ENCODE results near the gene VAV3. TPM values are rescaled to one million over a fixed set of nuclear protein-coding genes. Genes with fewer than 3 reads are reported as not detected.
"Not testable (repeated sequence)": the region's sequence is repeated elsewhere in the genome, so short reads cannot be mapped to it uniquely, and the experiment has no call there.

The VAV3 gene
- polyA plus RNA-seq, 1 donor = 18.3 TPM

DNA sequence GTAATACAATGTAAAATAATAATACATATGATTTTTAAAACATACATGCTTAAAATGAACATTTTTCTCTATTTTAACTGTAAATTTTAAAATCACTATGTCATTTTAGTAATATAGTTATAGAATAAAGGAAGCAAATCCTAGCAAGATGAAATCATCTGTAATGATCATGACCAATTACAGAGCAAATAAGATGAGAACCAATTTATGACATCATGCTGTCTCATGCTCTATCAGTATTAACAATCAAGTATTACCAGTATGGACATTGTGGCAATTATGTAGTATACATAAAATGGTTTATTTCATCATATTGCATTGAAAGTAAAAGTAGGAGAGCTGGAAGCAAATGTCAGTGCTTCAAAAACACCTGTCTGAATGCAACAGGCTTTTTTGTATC lies 255.0 kb downstream of the VAV3 start:
- Histone ChIP-seq H3K4me1 (ENCODE audit: control insufficient read depth, insufficient read depth, low read length) (no peaks in the 10 kb centered on the region), H3K27ac (ENCODE audit: low read length) (no peak overlapping the region), H3K27me3 (ENCODE audit: control insufficient read depth, insufficient read depth, low read length) (no peaks in the 10 kb centered on the region)

DNA sequence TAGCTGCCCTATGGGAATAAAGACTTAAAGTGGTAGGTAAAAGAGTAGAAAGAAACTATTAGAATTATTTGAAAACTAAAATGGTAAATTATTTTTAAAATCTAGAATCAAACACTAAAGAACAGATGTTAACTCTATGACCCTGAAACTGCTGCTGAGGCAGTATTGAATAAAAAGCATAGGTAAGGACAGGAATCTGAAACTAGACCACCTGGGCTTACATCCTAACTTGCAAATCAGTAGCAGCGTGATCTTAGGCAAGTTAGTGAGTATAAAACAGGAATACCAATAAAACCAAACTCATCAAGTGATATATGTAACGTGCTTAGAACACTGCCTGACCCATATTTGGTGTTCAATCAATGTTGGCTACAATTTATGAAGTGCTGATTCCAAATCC lies 257.9 kb downstream of the VAV3 start:
- Histone ChIP-seq H3K27ac (ENCODE audit: low read length) (no peak overlapping the region), H3K4me3 (ENCODE audit: low read length) (no peak overlapping the region), H3K4me1 (ENCODE audit: control insufficient read depth, insufficient read depth, low read length) (no peaks in the 10 kb centered on the region), H3K9me3 (ENCODE audit: control insufficient read depth, low read depth, low read length) (no peaks in the 10 kb centered on the region), H3K36me3 (ENCODE audit: control insufficient read depth, insufficient read depth, low read length) (no peaks in the 10 kb centered on the region), H3K27me3 (ENCODE audit: control insufficient read depth, insufficient read depth, low read length) (no peaks in the 10 kb centered on the region)
- WGBS (ENCODE audit: insufficient coverage, low lambda C conversion rate) = no CpG with 5 or more reads among the region's 2 CpGs
- DNase-seq = no peak

More for the DNA sequence above, 255.0 kb downstream of the VAV3 start:
- Histone ChIP-seq H3K4me3 (ENCODE audit: low read length) (no peak overlapping the region), H3K9me3 (ENCODE audit: control insufficient read depth, low read depth, low read length) (no peaks in the 10 kb centered on the region), H3K36me3 (ENCODE audit: control insufficient read depth, insufficient read depth, low read length) (no peaks in the 10 kb centered on the region)
- no peak for DNase-seq

DNA sequence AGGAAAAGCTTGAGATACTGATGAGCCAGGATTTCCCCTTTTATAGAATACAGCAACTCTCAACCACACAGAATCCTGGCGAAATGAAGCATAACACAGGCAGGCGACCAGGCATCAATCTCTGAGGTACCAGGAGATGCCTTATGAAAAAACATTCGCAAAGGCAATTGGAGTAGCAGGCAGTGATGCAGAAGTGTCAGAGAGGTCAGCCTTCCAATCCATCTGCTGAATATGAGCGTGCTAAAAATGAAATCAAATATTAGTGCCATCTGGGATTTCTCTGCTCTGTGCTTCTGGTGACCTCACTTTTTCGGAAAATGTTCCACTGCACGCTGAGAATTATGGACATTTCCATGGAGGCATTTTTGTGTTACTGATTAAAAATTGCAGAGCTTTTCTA lies 258.8 kb downstream of the VAV3 start:
- Histone ChIP-seq H3K27ac (ENCODE audit: low read length) (no peak overlapping the region), H3K36me3 (ENCODE audit: control insufficient read depth, insufficient read depth, low read length) (no peaks in the 10 kb centered on the region), H3K4me3 (ENCODE audit: low read length) (no peak overlapping the region), H3K4me1 (ENCODE audit: control insufficient read depth, insufficient read depth, low read length) (no peaks in the 10 kb centered on the region), H3K9me3 (ENCODE audit: control insufficient read depth, low read depth, low read length) (no peaks in the 10 kb centered on the region), H3K27me3 (ENCODE audit: control insufficient read depth, insufficient read depth, low read length) (no peaks in the 10 kb centered on the region)
- 86% methylated on average over 2 of the region's 6 CpGs for WGBS (ENCODE audit: insufficient coverage, low lambda C conversion rate)
- DNase-seq = no peak

DNA sequence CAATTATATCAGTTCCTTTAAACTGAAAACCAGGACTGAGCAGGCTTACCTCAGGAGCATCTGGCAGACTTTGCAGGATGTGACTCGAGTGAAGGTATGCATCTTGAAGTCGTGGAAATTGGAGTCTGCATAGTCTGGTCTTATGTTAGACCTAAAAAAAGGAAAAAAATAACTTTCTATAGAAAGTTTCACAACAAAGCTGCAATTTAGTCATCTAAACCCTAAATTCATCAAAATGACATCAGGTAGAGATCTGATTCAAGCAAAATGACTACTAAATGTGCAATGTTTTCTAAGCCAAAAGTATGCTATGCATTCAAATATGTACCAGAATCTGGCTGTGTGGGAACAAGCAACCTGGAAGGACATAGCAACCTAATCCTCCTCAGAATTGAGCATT lies 260.1 kb downstream of the VAV3 start:
- no peak overlapping the region for H3K4me3 ChIP-seq (ENCODE audit: low read length)
- no peak overlapping the region for H3K27ac ChIP-seq (ENCODE audit: low read length)
- no peaks in the 10 kb centered on the region for H3K4me1 ChIP-seq (ENCODE audit: control insufficient read depth, insufficient read depth, low read length)
- no peaks in the 10 kb centered on the region for H3K36me3 ChIP-seq (ENCODE audit: control insufficient read depth, insufficient read depth, low read length)
- no peak for DNase-seq
- no peaks in the 10 kb centered on the region for H3K27me3 ChIP-seq (ENCODE audit: control insufficient read depth, insufficient read depth, low read length)
- no CpG with 5 or more reads among the region's 2 CpGs for WGBS (ENCODE audit: insufficient coverage, low lambda C conversion rate)
- H3K9me3 ChIP-seq (ENCODE audit: control insufficient read depth, low read depth, low read length) = no peaks in the 10 kb centered on the region

DNA sequence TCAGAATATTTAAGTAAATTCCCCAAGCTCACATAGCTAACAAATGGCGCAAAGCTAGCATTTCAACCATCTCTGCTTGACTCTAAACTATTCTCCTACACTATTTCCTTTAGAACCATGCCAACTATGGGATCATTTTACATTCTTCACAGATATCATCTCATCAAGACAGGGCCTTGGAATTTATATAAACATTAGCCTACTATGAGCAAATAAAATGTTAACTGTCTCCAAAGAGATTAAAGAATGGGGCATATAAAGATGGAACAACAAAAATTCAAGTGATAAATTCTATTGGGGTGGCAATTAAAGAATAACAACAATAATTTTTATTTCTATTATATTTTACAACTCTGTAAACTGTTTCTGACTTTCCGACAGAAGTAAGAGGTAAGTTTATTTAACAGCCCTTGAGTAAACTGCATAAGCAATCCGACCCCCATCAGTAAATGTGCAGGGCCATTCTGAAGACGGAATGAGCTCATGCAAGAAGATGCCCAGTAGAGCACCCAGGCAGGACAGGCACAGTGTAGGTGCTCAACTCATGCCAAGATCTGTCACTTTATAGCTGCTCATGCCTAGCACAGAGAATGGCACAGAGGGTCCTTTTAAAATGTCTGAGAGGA lies 261.9 kb downstream of the VAV3 start:
- Histone ChIP-seq H3K36me3 (ENCODE audit: control insufficient read depth, insufficient read depth, low read length) (no peaks in the 10 kb centered on the region), H3K4me1 (ENCODE audit: control insufficient read depth, insufficient read depth, low read length) (no peaks in the 10 kb centered on the region), H3K27me3 (ENCODE audit: control insufficient read depth, insufficient read depth, low read length) (no peaks in the 10 kb centered on the region), H3K4me3 (ENCODE audit: low read length) (no peak overlapping the region), H3K27ac (ENCODE audit: low read length) (no peak overlapping the region), H3K9me3 (ENCODE audit: control insufficient read depth, low read depth, low read length) (no peaks in the 10 kb centered on the region)
- WGBS (ENCODE audit: insufficient coverage, low lambda C conversion rate) = 38% methylated on average over 1 of the region's 4 CpGs
- DNase-seq = no peak

DNA sequence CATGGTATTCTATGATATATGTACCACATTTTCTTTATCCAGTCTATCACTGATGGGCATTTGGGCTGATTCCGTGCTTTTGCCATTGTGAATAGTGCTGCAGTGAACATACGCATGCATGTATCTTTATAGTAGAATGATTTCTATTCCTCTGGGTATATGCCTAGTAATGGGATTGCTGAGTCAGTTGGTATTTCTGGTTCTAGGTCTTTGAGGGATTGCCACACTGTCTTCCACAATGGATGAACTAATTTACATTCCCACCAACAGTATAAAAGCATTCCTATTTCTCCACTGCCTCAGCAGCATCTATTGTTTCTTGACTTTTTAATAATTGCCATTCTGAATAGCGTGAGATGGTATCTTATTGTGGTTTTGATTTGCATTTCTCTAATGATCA lies 264.3 kb downstream of the VAV3 start:
- WGBS (ENCODE audit: insufficient coverage, low lambda C conversion rate) = 60% methylated on average over 1 of the region's 3 CpGs
- H3K36me3 ChIP-seq (ENCODE audit: control insufficient read depth, insufficient read depth, low read length); DNase-seq; H3K27ac ChIP-seq (ENCODE audit: low read length); H3K4me1 ChIP-seq (ENCODE audit: control insufficient read depth, insufficient read depth, low read length); H3K9me3 ChIP-seq (ENCODE audit: control insufficient read depth, low read depth, low read length); H3K27me3 ChIP-seq (ENCODE audit: control insufficient read depth, insufficient read depth, low read length); H3K4me3 ChIP-seq (ENCODE audit: low read length): not testable (repeated sequence)

DNA sequence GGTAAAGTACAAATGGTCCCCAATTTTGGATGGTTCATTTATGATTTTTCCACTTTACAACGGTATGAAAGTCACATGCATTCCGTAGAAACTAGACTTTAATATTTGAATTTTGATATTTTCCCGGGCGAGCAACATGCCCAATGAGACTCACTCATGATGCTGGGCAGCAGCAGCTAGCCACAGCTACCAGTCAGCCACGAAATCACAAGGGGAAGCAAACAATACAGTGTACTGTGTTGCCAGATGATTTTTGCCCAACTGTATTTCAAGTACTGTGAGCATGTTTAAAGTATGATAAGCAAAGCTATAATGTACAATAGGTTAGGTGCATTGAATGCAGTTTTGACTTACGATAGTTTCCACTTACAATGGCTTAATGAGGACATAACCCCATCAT lies 266.8 kb downstream of the VAV3 start:
- no peak for DNase-seq
- Histone ChIP-seq H3K4me1 (ENCODE audit: control insufficient read depth, insufficient read depth, low read length) (no peaks in the 10 kb centered on the region), H3K9me3 (ENCODE audit: control insufficient read depth, low read depth, low read length) (no peaks in the 10 kb centered on the region), H3K4me3 (ENCODE audit: low read length) (no peak overlapping the region), H3K36me3 (ENCODE audit: control insufficient read depth, insufficient read depth, low read length) (no peaks in the 10 kb centered on the region), H3K27ac (ENCODE audit: low read length) (no peak overlapping the region), H3K27me3 (ENCODE audit: control insufficient read depth, insufficient read depth, low read length) (no peaks in the 10 kb centered on the region)
- WGBS (ENCODE audit: insufficient coverage, low lambda C conversion rate) = no CpG with 5 or more reads among the region's 6 CpGs

DNA sequence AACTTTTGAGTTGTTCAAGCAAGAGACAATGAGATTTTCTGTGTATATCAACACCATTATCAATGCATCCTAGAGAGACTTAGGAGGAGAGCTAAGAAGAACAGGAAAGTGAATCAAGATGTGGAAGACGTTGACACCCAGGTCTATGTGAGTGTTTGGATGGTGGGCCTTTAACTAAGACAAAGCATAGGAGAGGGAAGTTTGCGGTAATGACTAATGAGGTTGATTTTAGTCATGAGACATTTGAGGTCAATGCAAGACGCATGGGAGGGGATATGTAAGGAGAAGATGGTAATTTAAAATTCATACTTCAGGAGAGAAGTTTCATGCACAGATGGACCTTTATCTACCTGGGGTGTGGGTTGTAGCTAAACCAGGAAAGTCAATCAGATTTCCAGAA lies 269.6 kb downstream of the VAV3 start:
- Histone ChIP-seq H3K4me1 (ENCODE audit: control insufficient read depth, insufficient read depth, low read length) (peaks cover 9% of the 10 kb centered on the region), H3K27ac (ENCODE audit: low read length) (no peak overlapping the region), H3K4me3 (ENCODE audit: low read length) (no peak overlapping the region), H3K27me3 (ENCODE audit: control insufficient read depth, insufficient read depth, low read length) (no peaks in the 10 kb centered on the region), H3K36me3 (ENCODE audit: control insufficient read depth, insufficient read depth, low read length) (no peaks in the 10 kb centered on the region), H3K9me3 (ENCODE audit: control insufficient read depth, low read depth, low read length) (no peaks in the 10 kb centered on the region)
- no CpG with 5 or more reads among the region's 3 CpGs for WGBS (ENCODE audit: insufficient coverage, low lambda C conversion rate)
- no peak for DNase-seq

DNA sequence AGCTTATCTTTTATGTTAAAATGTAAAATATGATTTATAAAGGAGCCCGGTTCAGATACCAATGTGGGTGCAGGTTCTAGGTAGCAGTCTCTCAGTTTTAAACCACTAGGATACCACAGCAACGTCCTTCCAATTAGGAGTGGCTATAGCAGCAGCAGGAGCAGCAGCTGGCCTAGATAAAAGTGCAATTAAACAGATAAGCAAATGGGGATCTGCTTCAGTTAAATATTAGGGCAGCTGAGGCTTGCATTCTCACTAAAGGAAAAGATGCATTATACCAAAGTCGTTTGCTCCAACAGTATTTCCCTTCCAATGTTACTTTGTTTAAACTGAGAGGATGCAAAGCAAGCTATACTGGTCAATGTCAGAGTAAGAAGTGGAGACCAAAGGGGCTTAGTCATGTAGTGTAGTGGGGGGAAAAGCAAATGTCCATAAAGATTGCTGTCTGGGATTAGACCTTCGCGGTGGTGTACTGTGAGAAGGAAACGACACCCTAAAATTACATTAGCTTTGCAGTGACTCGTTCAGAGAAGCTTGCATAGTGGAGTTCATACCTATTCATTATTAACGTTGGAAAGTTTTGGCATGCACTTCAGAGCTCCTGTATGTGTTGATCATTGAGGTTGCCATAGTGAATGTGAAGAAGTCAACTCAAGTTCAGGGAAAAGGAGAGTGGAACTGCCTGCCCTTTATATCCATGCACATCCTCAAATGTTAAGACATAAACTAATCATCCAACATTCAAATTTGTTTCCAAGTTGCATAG lies 272.2 kb downstream of the VAV3 start:
- peaks cover 9% of the 10 kb centered on the region for H3K4me1 ChIP-seq (ENCODE audit: control insufficient read depth, insufficient read depth, low read length)
- WGBS (ENCODE audit: insufficient coverage, low lambda C conversion rate) = 0% methylated on average over 1 of the region's 8 CpGs
- H3K27ac ChIP-seq (ENCODE audit: low read length) = no peak overlapping the region

DNA sequence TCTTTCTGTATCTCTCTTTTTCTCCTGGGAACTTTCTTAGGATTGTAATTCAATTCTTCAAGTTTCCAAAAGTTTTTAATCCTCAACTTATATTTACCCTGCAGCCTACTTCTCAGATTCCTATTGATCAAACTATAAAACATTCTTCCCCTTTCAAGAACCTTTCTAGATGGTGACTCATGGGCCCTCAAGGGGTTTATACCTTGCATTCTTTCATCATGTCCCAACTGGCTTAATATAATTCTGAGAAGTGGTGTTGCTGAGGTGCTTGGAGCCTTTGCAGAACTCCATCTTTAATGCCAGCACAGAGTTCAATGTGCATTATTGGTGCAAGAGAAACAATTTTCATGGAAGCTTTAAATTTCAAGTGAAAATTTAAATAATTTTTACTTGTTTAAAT lies 273.4 kb downstream of the VAV3 start:
- no peaks in the 10 kb centered on the region for H3K27me3 ChIP-seq (ENCODE audit: control insufficient read depth, insufficient read depth, low read length)

More for the DNA sequence above, 272.2 kb downstream of the VAV3 start:
- Histone ChIP-seq H3K9me3 (ENCODE audit: control insufficient read depth, low read depth, low read length) (no peaks in the 10 kb centered on the region), H3K36me3 (ENCODE audit: control insufficient read depth, insufficient read depth, low read length) (no peaks in the 10 kb centered on the region), H3K4me3 (ENCODE audit: low read length) (no peak overlapping the region), H3K27me3 (ENCODE audit: control insufficient read depth, insufficient read depth, low read length) (no peaks in the 10 kb centered on the region)
- DNase-seq = peak in 1 of 2 donors; percentile 40

DNA sequence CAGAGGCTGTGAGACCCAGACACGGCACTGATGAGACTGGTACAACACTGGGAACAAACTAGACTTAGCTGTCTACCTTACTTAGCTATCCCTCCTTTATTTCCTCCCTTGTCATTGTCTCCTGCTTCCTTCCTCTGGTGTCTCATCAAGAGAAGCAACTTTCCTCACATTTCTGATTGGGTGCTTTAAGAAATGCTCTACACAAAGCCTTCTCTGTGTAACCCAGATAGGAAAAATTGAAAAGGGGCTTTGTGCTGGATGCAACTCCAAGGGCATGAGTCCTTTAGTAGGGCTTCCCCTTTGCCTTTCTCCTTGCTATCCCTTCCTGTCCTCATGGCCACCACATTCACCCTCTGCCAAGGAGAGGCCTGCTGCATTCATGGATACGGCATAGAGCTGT lies 274.5 kb downstream of the VAV3 start:
- Histone ChIP-seq H3K4me3 (ENCODE audit: low read length) (no peak overlapping the region), H3K4me1 (ENCODE audit: control insufficient read depth, insufficient read depth, low read length) (peaks cover 9% of the 10 kb centered on the region), H3K27me3 (ENCODE audit: control insufficient read depth, insufficient read depth, low read length) (no peaks in the 10 kb centered on the region), H3K27ac (ENCODE audit: low read length) (no peak overlapping the region), H3K36me3 (ENCODE audit: control insufficient read depth, insufficient read depth, low read length) (no peaks in the 10 kb centered on the region), H3K9me3 (ENCODE audit: control insufficient read depth, low read depth, low read length) (no peaks in the 10 kb centered on the region)
- no peak for DNase-seq
- WGBS (ENCODE audit: insufficient coverage, low lambda C conversion rate) = no CpG with 5 or more reads among the region's 2 CpGs

More for the DNA sequence above, 273.4 kb downstream of the VAV3 start:
- peaks cover 9% of the 10 kb centered on the region for H3K4me1 ChIP-seq (ENCODE audit: control insufficient read depth, insufficient read depth, low read length)
- H3K9me3 ChIP-seq (ENCODE audit: control insufficient read depth, low read depth, low read length) = no peaks in the 10 kb centered on the region
- no peak for DNase-seq
- H3K4me3 ChIP-seq (ENCODE audit: low read length) = no peak overlapping the region
- no peaks in the 10 kb centered on the region for H3K36me3 ChIP-seq (ENCODE audit: control insufficient read depth, insufficient read depth, low read length)
- no peak overlapping the region for H3K27ac ChIP-seq (ENCODE audit: low read length)
